ENCODE results near the gene MEG3. TPM values are rescaled to one million over a fixed set of nuclear protein-coding genes. Genes with fewer than 3 reads are reported as not detected.
A peak's percentile ranks its signal among the peaks of the same experiment; 100 is the strongest.

Gene MEG3
- total and polyA plus RNA-seq, 12 donors, result 86.6 to 8,129 (median 728) TPM

GRCh38 chr14:100867631-100868315, 41.9 kb downstream of the MEG3 start:
- intact Hi-C loops (cut with DNase I), result no loop called here
- no peak for TF ChIP-seq CTCF (IDR thresholded peaks at IDR 0.05)
- no peak for TF ChIP-seq POLR2A (IDR thresholded peaks at IDR 0.05)
- Histone ChIP-seq H3K9me3 (replicated peaks in 1 of 3) (no peaks in the 10 kb centered on the region), H3K4me1 (replicated peaks in 1 of 2) (no peaks in the 10 kb centered on the region), H3K36me3 (replicated peaks in 1 of 2) (peaks cover 0 to 18% of the 10 kb centered on the region in 2 donors), H3K27ac (no peak overlapping the region), H3K27me3 (no peaks in the 10 kb centered on the region), H3K4me3 (no peak overlapping the region)
- DNase-seq, result peak in 2 of 7 donors; percentile 8 to 43
- 60 to 84% (median 80%) methylated on average over 7 to 13 of the region's 13 CpGs for WGBS, 4 donors

- TF ChIP-seq POLR2A (IDR thresholded peaks at IDR 0.05), result no peak
- no peak for TF ChIP-seq CTCF (IDR thresholded peaks at IDR 0.05)
- Histone ChIP-seq H3K4me1 (replicated peaks in 1 of 2) (no peaks in the 10 kb centered on the region), H3K36me3 (replicated peaks in 1 of 2) (peaks cover 0 to 18% of the 10 kb centered on the region in 2 donors), H3K27me3 (no peaks in the 10 kb centered on the region), H3K4me3 (no peak overlapping the region), H3K9me3 (replicated peaks in 1 of 3) (no peaks in the 10 kb centered on the region), H3K27ac (no peak overlapping the region)
- 79 to 87% (median 84%) methylated on average over 14 to 22 of the region's 24 CpGs for WGBS, 4 donors
- peak in 1 of 7 donors; percentile 10 for DNase-seq
- intact Hi-C loops (cut with DNase I), result no loop called here
Measured at GRCh38 chr14:100868621-100869370, 42.9 kb downstream of the MEG3 start.

GRCh38 chr14:100871234-100872186, 45.6 kb downstream of the MEG3 start:
- no peak for TF ChIP-seq POLR2A (IDR thresholded peaks at IDR 0.05)
- TF ChIP-seq CTCF (IDR thresholded peaks at IDR 0.05), result no peak
- Histone ChIP-seq H3K4me1 (replicated peaks in 1 of 2) (peaks cover 0 to 6% of the 10 kb centered on the region in 2 donors), H3K9me3 (replicated peaks in 1 of 3) (no peaks in the 10 kb centered on the region), H3K27me3 (no peaks in the 10 kb centered on the region), H3K4me3 (no peak overlapping the region), H3K36me3 (replicated peaks in 1 of 2) (peaks cover 0 to 11% of the 10 kb centered on the region in 2 donors), H3K27ac (peak overlapping the region in 2 of 5 donors; percentile 63 to 73)
- intact Hi-C loops (cut with DNase I), result no loop called here
- DNase-seq, result peak in 4 of 7 donors; percentile 27 to 57 (median 47)
- WGBS, 4 donors, result 68 to 80% (median 75%) methylated on average over 12 to 16 of the region's 16 CpGs

Measured in adrenal gland (tissue), 12 donors.